ENCODE measurements around the gene TRIM37. TPM values are rescaled to one million over a fixed set of nuclear protein-coding genes. Genes with fewer than 3 reads are reported as not detected.
"Not testable (repeated sequence)": the region's sequence is repeated elsewhere in the genome, so short reads cannot be mapped to it uniquely, and the experiment has no call there.

The TRIM37 gene
- total RNA-seq, 2 donors from 2014 or later = 20.8 to 46.3 TPM

- Mint-ChIP-seq H3K4me3 (no peak overlapping the region), H3K27ac (no peak overlapping the region)
Measured at GRCh38 chr17:58956997-58957724, 149.5 kb downstream of the TRIM37 start.

GRCh38 chr17:58954358-58954757 lies 152.3 kb downstream of the TRIM37 start:
- peaks cover 24% of the 10 kb centered on the region for H3K36me3 Mint-ChIP-seq
- not testable (repeated sequence) for H3K4me1 Mint-ChIP-seq (ENCODE audit: low read depth in 2 of 2); H3K27ac Mint-ChIP-seq; ATAC-seq; H3K4me3 Mint-ChIP-seq; DNase-seq (ENCODE audit: low spot score)
- peaks cover 14% of the 10 kb centered on the region for H3K9me3 Mint-ChIP-seq
- peaks cover 16 to 20% of the 10 kb centered on the region in 2 donors for H3K27me3 Mint-ChIP-seq

More at GRCh38 chr17:58956997-58957724, 149.5 kb downstream of the TRIM37 start:
- Mint-ChIP-seq H3K36me3 (peaks cover 6% of the 10 kb centered on the region), H3K4me1 (ENCODE audit: low read depth in 2 of 2) (peaks cover 2 to 6% of the 10 kb centered on the region in 2 donors), H3K27me3 (peaks cover 12 to 15% of the 10 kb centered on the region in 2 donors), H3K9me3 (no peaks in the 10 kb centered on the region)
- no peak for ATAC-seq
- DNase-seq (ENCODE audit: low spot score) = no peak

GRCh38 chr17:58947824-58948223 lies 158.9 kb downstream of the TRIM37 start:
- Mint-ChIP-seq H3K4me1 (ENCODE audit: low read depth in 2 of 2) (no peaks in the 10 kb centered on the region), H3K36me3 (peaks cover 25% of the 10 kb centered on the region), H3K27ac (no peak overlapping the region), H3K4me3 (no peak overlapping the region), H3K9me3 (peaks cover 19% of the 10 kb centered on the region), H3K27me3 (peaks cover 23 to 25% of the 10 kb centered on the region in 2 donors)
- no peak for ATAC-seq
- no peak for DNase-seq (ENCODE audit: low spot score)

GRCh38 chr17:58947411-58947810 lies 159.3 kb downstream of the TRIM37 start:
- no peak for DNase-seq (ENCODE audit: low spot score)
- Mint-ChIP-seq H3K27ac (no peak overlapping the region), H3K9me3 (peaks cover 19% of the 10 kb centered on the region), H3K4me3 (no peak overlapping the region), H3K4me1 (ENCODE audit: low read depth in 2 of 2) (no peaks in the 10 kb centered on the region), H3K36me3 (peaks cover 25% of the 10 kb centered on the region), H3K27me3 (peaks cover 23 to 25% of the 10 kb centered on the region in 2 donors)
- no peak for ATAC-seq

GRCh38 chr17:58944166-58944565 lies 162.5 kb downstream of the TRIM37 start:
- H3K27ac Mint-ChIP-seq = no peak overlapping the region
- H3K27me3 Mint-ChIP-seq = peaks cover 18% of the 10 kb centered on the region in 2 donors
- DNase-seq (ENCODE audit: low spot score) = no peak
- no peaks in the 10 kb centered on the region for H3K4me1 Mint-ChIP-seq (ENCODE audit: low read depth in 2 of 2)
- ATAC-seq = no peak
- H3K36me3 Mint-ChIP-seq = peaks cover 5% of the 10 kb centered on the region
- peaks cover 3% of the 10 kb centered on the region for H3K9me3 Mint-ChIP-seq
- H3K4me3 Mint-ChIP-seq = no peak overlapping the region

GRCh38 chr17:58936295-58936694 lies 170.4 kb downstream of the TRIM37 start:
- Mint-ChIP-seq H3K4me3 (no peak overlapping the region), H3K4me1 (ENCODE audit: low read depth in 2 of 2) (no peaks in the 10 kb centered on the region), H3K27me3 (peaks cover 7 to 23% of the 10 kb centered on the region in 2 donors), H3K36me3 (no peaks in the 10 kb centered on the region), H3K27ac (no peak overlapping the region), H3K9me3 (no peaks in the 10 kb centered on the region)
- DNase-seq (ENCODE audit: low spot score) (no peak), ATAC-seq (no peak)

GRCh38 chr17:58932956-58933355 lies 173.7 kb downstream of the TRIM37 start:
- no peaks in the 10 kb centered on the region for H3K4me1 Mint-ChIP-seq (ENCODE audit: low read depth in 2 of 2)
- H3K36me3 Mint-ChIP-seq = no peaks in the 10 kb centered on the region
- H3K9me3 Mint-ChIP-seq = no peaks in the 10 kb centered on the region
- H3K4me3 Mint-ChIP-seq = no peak overlapping the region
- H3K27ac Mint-ChIP-seq = no peak overlapping the region
- DNase-seq (ENCODE audit: low spot score) = no peak
- ATAC-seq = no peak
- peaks cover 16 to 42% of the 10 kb centered on the region in 2 donors for H3K27me3 Mint-ChIP-seq

Other genes with a start within 250 kb of the TRIM37 start
- 10 to 100 TPM; 61.7 to 64.0 TPM for gene SKA2, start 48.3 kb upstream of the TRIM37 start, total RNA-seq
- 10 to 100 TPM; 34.8 to 55.5 TPM for gene PRR11, start 48.9 kb upstream of the TRIM37 start, total RNA-seq
- 10 to 100 TPM; 16.2 to 22.0 TPM for gene SMG8, start 103.2 kb upstream of the TRIM37 start, total RNA-seq
- 1 to 10 TPM; 1.4 to 1.7 TPM for gene GDPD1, start 113.6 kb upstream of the TRIM37 start, total RNA-seq
- gene YPEL2, start 224.8 kb upstream of the TRIM37 start, total RNA-seq = 1 to 10 TPM; 3.1 to 5.4 TPM